CD8-positive, alpha-beta memory T cell (primary cell): Measurements from ENCODE around the gene ZNF862. TPM values are rescaled to one million over a fixed set of nuclear protein-coding genes. Genes with fewer than 3 reads are reported as not detected.
"Not testable (repeated sequence)": the region's sequence is repeated elsewhere in the genome, so short reads cannot be mapped to it uniquely, and the experiment has no call there.

Experiments
- CTCF ChIA-PET: fragments of 350-600 bp; sonication (Branson Sonifier 250); formaldehyde crosslinking; loops from one replicate; lab custom pipeline; 2021; ENCODE audit warnings: antibody characterized with exemption; lab: Charles Lee
- POLR2A ChIA-PET: fragments of 350-600 bp; sonication (Branson Sonifier 250); formaldehyde crosslinking; loops from one replicate; lab custom pipeline; 2021; ENCODE audit warnings: antibody characterized with exemption; lab: Charles Lee
- DNase-seq, 5 donors: peaks; one replicate each; pipeline versions ENCODE4 v3.0.0 to v3.0.0-alpha.2; 2020 to 2022; ENCODE audit warnings: mixed read lengths in 1 of 5
- H3K27ac ChIP-seq: one replicate; pipeline ENCODE4 v1.7.0; 2013; ENCODE audit warnings: low read depth, mild to moderate bottlenecking, low read length, moderate library complexity
- H3K27me3 ChIP-seq: 2 replicates; pipeline ENCODE4 v1.7.0; 2013; ENCODE audit warnings: low read length, mild to moderate bottlenecking; ENCODE audit not compliant: insufficient read depth, poor library complexity, severe bottlenecking
- H3K36me3 ChIP-seq: 2 replicates; pipeline ENCODE4 v1.7.0; 2013; ENCODE audit warnings: mild to moderate bottlenecking, low read length, moderate library complexity; ENCODE audit not compliant: insufficient read depth
- H3K4me1 ChIP-seq: 2 replicates; pipeline ENCODE4 v1.7.0; 2013; ENCODE audit warnings: mild to moderate bottlenecking, low read length, moderate library complexity; ENCODE audit not compliant: insufficient read depth
- H3K4me3 ChIP-seq: 2 replicates; pipeline ENCODE4 v1.7.0; 2013; ENCODE audit warnings: mild to moderate bottlenecking, low read length
- H3K9me3 ChIP-seq: 2 replicates; pipeline ENCODE4 v1.7.0; 2013; ENCODE audit warnings: mild to moderate bottlenecking, low read length
- H3K27ac Mint-ChIP-seq, 8 donors: one replicate each; pipeline ENCODE4 v1.8.0; 2020 to 2021; ENCODE audit warnings: mixed read lengths in 8 of 8, mild to moderate bottlenecking in 6 of 8, inconsistent platforms in 3 of 8, moderate library complexity in 3 of 8
- H3K27me3 Mint-ChIP-seq, 2 donors: one replicate each; pipeline ENCODE4 v1.8.0; 2020 to 2021; ENCODE audit warnings: mixed read lengths in 2 of 2, mild to moderate bottlenecking in 1 of 2, moderate library complexity in 1 of 2
- H3K36me3 Mint-ChIP-seq, 3 donors: one replicate each; pipeline ENCODE4 v1.8.0; 2020 to 2021; ENCODE audit warnings: mixed read lengths in 3 of 3, inconsistent platforms in 1 of 3, mild to moderate bottlenecking in 1 of 3
- H3K4me1 Mint-ChIP-seq, 3 donors: one replicate each; pipeline ENCODE4 v1.8.0; 2020 to 2021; ENCODE audit warnings: mixed read lengths in 3 of 3, inconsistent platforms in 1 of 3, mild to moderate bottlenecking in 1 of 3
- H3K4me3 Mint-ChIP-seq, 7 donors: one replicate each; pipeline ENCODE4 v1.8.0; 2020 to 2021; ENCODE audit warnings: mixed read lengths in 7 of 7, mild to moderate bottlenecking in 6 of 7, moderate library complexity in 4 of 7, inconsistent platforms in 2 of 7
- H3K9me3 Mint-ChIP-seq, 5 donors: one replicate each; pipeline ENCODE4 v1.8.0; 2020 to 2022; ENCODE audit warnings: mixed read lengths in 5 of 5, mild to moderate bottlenecking in 3 of 5, moderate library complexity in 2 of 5, inconsistent platforms in 1 of 5
- polyA plus RNA-seq: library from polyadenylated mRNA; unstranded; fragments of 300-500 nt; fragmentation: Illumina TruSeq; gene quantifications from one replicate; pipeline ENCODE4 v1.2.3, GENCODE V29; 2021
- total RNA-seq, 2 experiments: library from RNA; stranded (reverse); gene quantifications; one replicate each; pipeline ENCODE4 v1.2.3, GENCODE V29; 2021

ZNF862 gene
- total and polyA plus RNA-seq, 3 experiments from 2014 or later, result 6.8 to 13.2 (median 12.3) TPM

GRCh38 chr7:149828357-149829309, 9.5 kb upstream of the ZNF862 start:
- Mint-ChIP-seq H3K27me3 (peaks cover 8 to 10% of the 10 kb centered on the region in 2 donors), H3K27ac (no peak overlapping the region), H3K4me3 (no peak overlapping the region), H3K36me3 (no peaks in the 10 kb centered on the region), H3K4me1 (no peaks in the 10 kb centered on the region), H3K9me3 (no peaks in the 10 kb centered on the region)
- Histone ChIP-seq H3K27ac (no peak overlapping the region), H3K4me1 (no peaks in the 10 kb centered on the region), H3K36me3 (no peaks in the 10 kb centered on the region), H3K4me3 (no peak overlapping the region), H3K27me3 (no peaks in the 10 kb centered on the region), H3K9me3 (no peaks in the 10 kb centered on the region)
- ChIA-PET CTCF (no interaction called here), POLR2A (no interaction called here)
- DNase-seq, result no peak

- H3K36me3 ChIP-seq, H3K4me1 Mint-ChIP-seq, H3K36me3 Mint-ChIP-seq, H3K9me3 Mint-ChIP-seq, CTCF ChIA-PET, H3K27me3 ChIP-seq, H3K4me3 Mint-ChIP-seq, POLR2A ChIA-PET, H3K4me3 ChIP-seq, H3K27ac Mint-ChIP-seq, H3K27ac ChIP-seq, DNase-seq, H3K9me3 ChIP-seq, H3K4me1 ChIP-seq: not testable (repeated sequence)
- peaks cover 13 to 23% of the 10 kb centered on the region in 2 donors for H3K27me3 Mint-ChIP-seq
Measured at GRCh38 chr7:149830527-149830926, 7.6 kb upstream of the ZNF862 start.

GRCh38 chr7:149830997-149831740, 7.0 kb upstream of the ZNF862 start:
- POLR2A ChIA-PET, result no interaction called here
- Histone ChIP-seq H3K4me1 (no peaks in the 10 kb centered on the region), H3K4me3 (no peak overlapping the region), H3K36me3 (no peaks in the 10 kb centered on the region), H3K27me3 (no peaks in the 10 kb centered on the region), H3K27ac (no peak overlapping the region), H3K9me3 (no peaks in the 10 kb centered on the region)
- DNase-seq, result no peak
- Mint-ChIP-seq H3K36me3 (peaks cover 0 to 2% (median 0%) of the 10 kb centered on the region in 3 donors), H3K27ac (no peak overlapping the region), H3K9me3 (no peaks in the 10 kb centered on the region), H3K27me3 (peaks cover 15 to 23% of the 10 kb centered on the region in 2 donors), H3K4me3 (no peak overlapping the region), H3K4me1 (no peaks in the 10 kb centered on the region)
- CTCF ChIA-PET, result no interaction called here

- H3K27ac ChIP-seq, result no peak overlapping the region
- no peak for DNase-seq
- Mint-ChIP-seq H3K27ac (no peak overlapping the region), H3K9me3 (no peaks in the 10 kb centered on the region), H3K4me1 (no peaks in the 10 kb centered on the region), H3K36me3 (peaks cover 0 to 2% (median 0%) of the 10 kb centered on the region in 3 donors), H3K27me3 (peaks cover 15 to 23% of the 10 kb centered on the region in 2 donors), H3K4me3 (no peak overlapping the region)
- CTCF ChIA-PET, result no interaction called here
- H3K27me3 ChIP-seq, result no peaks in the 10 kb centered on the region
- H3K4me3 ChIP-seq, result no peak overlapping the region
- POLR2A ChIA-PET, result no interaction called here
- H3K36me3 ChIP-seq, result no peaks in the 10 kb centered on the region
- no peaks in the 10 kb centered on the region for H3K9me3 ChIP-seq
- no peaks in the 10 kb centered on the region for H3K4me1 ChIP-seq
Measured at GRCh38 chr7:149831741-149832219, 6.4 kb upstream of the ZNF862 start.

- Mint-ChIP-seq H3K27ac (no peak overlapping the region), H3K36me3 (peaks cover 0 to 2% (median 0%) of the 10 kb centered on the region in 3 donors), H3K4me3 (no peak overlapping the region), H3K27me3 (peaks cover 15 to 23% of the 10 kb centered on the region in 2 donors), H3K4me1 (peaks cover under 1% of the 10 kb centered on the region in 3 donors), H3K9me3 (no peaks in the 10 kb centered on the region)
- Histone ChIP-seq H3K36me3 (no peaks in the 10 kb centered on the region), H3K27ac (no peak overlapping the region), H3K27me3 (no peaks in the 10 kb centered on the region), H3K4me3 (no peak overlapping the region), H3K9me3 (no peaks in the 10 kb centered on the region), H3K4me1 (no peaks in the 10 kb centered on the region)
- no peak for DNase-seq
- ChIA-PET CTCF (no interaction called here), POLR2A (interaction anchor here (0.6 kb wide), 1 partner anchor 49 kb away, joined by 3 read pairs; no protein-coding TSS in a partner anchor)
Measured at GRCh38 chr7:149832332-149833041, 5.7 kb upstream of the ZNF862 start.

- ChIA-PET CTCF (no interaction called here), POLR2A (no interaction called here)
- peaks cover 0 to 3% (median 2%) of the 10 kb centered on the region in 3 donors for H3K36me3 Mint-ChIP-seq
- H3K27me3 Mint-ChIP-seq, result peaks cover 13 to 23% of the 10 kb centered on the region in 2 donors
- Histone ChIP-seq H3K4me1 (peaks cover 4% of the 10 kb centered on the region), H3K4me3 (no peak overlapping the region), H3K9me3 (no peaks in the 10 kb centered on the region), H3K27ac (no peak overlapping the region), H3K36me3 (no peaks in the 10 kb centered on the region), H3K27me3 (no peaks in the 10 kb centered on the region)
- H3K4me3 Mint-ChIP-seq, result no peak overlapping the region
- DNase-seq, result peak in 1 of 5 donors; percentile 13
- peaks cover 8 to 10% (median 9%) of the 10 kb centered on the region in 3 donors for H3K4me1 Mint-ChIP-seq
- H3K27ac Mint-ChIP-seq, result no peak overlapping the region
- H3K9me3 Mint-ChIP-seq, result no peaks in the 10 kb centered on the region
Measured at GRCh38 chr7:149833495-149834130, 4.6 kb upstream of the ZNF862 start.

GRCh38 chr7:149834601-149835000, 3.6 kb upstream of the ZNF862 start:
- Mint-ChIP-seq H3K36me3 (peaks cover 0 to 3% (median 2%) of the 10 kb centered on the region in 3 donors), H3K4me3 (no peak overlapping the region), H3K27me3 (peaks cover 13 to 23% of the 10 kb centered on the region in 2 donors), H3K27ac (peak overlapping the region in 1 of 8 donors; percentile 56), H3K9me3 (no peaks in the 10 kb centered on the region), H3K4me1 (peaks cover 16 to 18% (median 18%) of the 10 kb centered on the region in 3 donors)
- peaks cover 13% of the 10 kb centered on the region for H3K4me1 ChIP-seq
- no peak overlapping the region for H3K4me3 ChIP-seq
- POLR2A ChIA-PET, result no interaction called here
- no peak for DNase-seq
- CTCF ChIA-PET, result interaction anchor here (1.0 kb wide), 1 partner anchor 27 kb away, joined by 3 read pairs; no protein-coding TSS in a partner anchor
- H3K36me3 ChIP-seq, result no peaks in the 10 kb centered on the region
- H3K9me3 ChIP-seq, result no peaks in the 10 kb centered on the region
- no peaks in the 10 kb centered on the region for H3K27me3 ChIP-seq
- no peak overlapping the region for H3K27ac ChIP-seq
